SK-N-MC (cell line): ENCODE data around the gene ELOB.

ENCODE experiments used
- DNase-seq: peaks from one replicate; pipeline ENCODE4 v3.0.0-alpha.2; 2011; ENCODE audit warnings: low read depth, low spot score
- H3K27ac ChIP-seq: fragments of 200-600 bp; sonication (generic); 2 replicates; pipeline ENCODE4 v1.5.1; 2016; ENCODE audit warnings: mixed run types
- H3K36me3 ChIP-seq: fragments of 200-600 bp; sonication (generic); 2 replicates; pipeline ENCODE4 v1.6.1; 2017; ENCODE audit warnings: antibody characterized with exemption, low read length, mixed read lengths; ENCODE audit not compliant: insufficient read depth
- H3K4me3 ChIP-seq: fragments of 200-600 bp; sonication (generic); 2 replicates; pipeline ENCODE4 v1.5.1; 2016
- H3K9ac ChIP-seq: fragments of 200-600 bp; sonication (generic); 2 replicates; pipeline ENCODE4 v1.8.0; 2017; ENCODE audit warnings: mixed run types, mixed read lengths; ENCODE audit not compliant: insufficient read length
- H3K9me3 ChIP-seq: fragments of 200-600 bp; sonication (generic); 2 replicates; pipeline ENCODE4 v1.6.1; 2017; ENCODE audit warnings: low read depth, mild to moderate bottlenecking, antibody characterized with exemption, low read length, moderate library complexity, mixed read lengths
- EZH2 ChIP-seq: fragments of 200-600 bp; sonication (generic); IDR thresholded peaks from one replicate; pipeline ENCODE4 v1.6.1; 2017; ENCODE audit warnings: antibody characterized with exemption
- FOXP2 ChIP-seq: optimal IDR thresholded peaks from 2 replicates; pipeline ENCODE3; 2011; ENCODE audit warnings: mild to moderate bottlenecking, moderate library complexity; ENCODE audit not compliant: insufficient read depth; ENCODE audit errors: extremely low read length, control extremely low read depth
- POLR2AphosphoS5 ChIP-seq: IDR thresholded peaks from 2 replicates; pipeline ENCODE4 v1.6.1; 2012; ENCODE audit warnings: mild to moderate bottlenecking, low read depth, low read length, borderline replicate concordance

ELOB gene

DNA sequence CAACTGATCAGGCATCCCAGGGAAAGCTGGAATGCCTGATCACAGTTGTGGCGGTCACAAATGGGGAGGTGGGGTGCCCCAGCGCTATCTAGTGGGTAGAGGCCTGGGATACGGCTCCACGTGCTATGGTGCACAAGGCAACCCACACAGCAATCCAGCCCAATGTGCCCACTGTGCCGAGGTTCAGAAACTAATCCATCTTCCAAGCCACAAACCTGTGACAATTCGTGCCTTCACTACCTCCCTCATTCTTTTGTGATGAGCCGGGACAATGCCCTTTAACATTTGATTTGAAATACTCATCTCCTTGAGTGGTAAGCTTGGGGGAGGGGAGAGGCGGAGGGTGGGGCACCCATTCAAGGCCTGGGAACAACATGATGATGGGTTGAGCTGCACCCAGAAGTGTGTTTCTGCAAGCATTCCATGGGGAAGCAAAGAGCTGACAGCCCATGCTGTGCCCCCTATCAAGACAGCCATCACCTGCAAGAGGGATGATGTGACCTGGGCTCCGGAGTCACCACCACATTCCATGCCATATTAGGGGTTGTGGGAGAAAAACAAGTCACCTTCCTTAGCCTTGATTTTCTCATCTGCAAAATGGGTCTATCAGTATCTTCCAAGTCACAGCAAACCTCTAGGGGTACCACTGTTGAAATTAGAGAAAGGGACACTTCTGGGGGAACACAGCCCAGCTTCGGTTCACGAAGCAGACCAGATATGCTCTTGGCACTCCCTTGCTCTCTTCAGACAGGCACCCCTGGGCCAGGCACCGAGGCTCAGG is 3.7 kb downstream of the ELOB start:
- Histone ChIP-seq H3K9me3 (no peaks in the 10 kb centered on the region), H3K4me3 (no peak overlapping the region), H3K9ac (no peak overlapping the region), H3K36me3 (peaks cover 50% of the 10 kb centered on the region), H3K27ac (peak overlapping the region; percentile 49; the same call in 1 of the 2 replicates)
- TF ChIP-seq EZH2, result no peak
- TF ChIP-seq POLR2AphosphoS5, result no peak
- TF ChIP-seq FOXP2, result no peak
- DNase-seq, result no peak

DNA sequence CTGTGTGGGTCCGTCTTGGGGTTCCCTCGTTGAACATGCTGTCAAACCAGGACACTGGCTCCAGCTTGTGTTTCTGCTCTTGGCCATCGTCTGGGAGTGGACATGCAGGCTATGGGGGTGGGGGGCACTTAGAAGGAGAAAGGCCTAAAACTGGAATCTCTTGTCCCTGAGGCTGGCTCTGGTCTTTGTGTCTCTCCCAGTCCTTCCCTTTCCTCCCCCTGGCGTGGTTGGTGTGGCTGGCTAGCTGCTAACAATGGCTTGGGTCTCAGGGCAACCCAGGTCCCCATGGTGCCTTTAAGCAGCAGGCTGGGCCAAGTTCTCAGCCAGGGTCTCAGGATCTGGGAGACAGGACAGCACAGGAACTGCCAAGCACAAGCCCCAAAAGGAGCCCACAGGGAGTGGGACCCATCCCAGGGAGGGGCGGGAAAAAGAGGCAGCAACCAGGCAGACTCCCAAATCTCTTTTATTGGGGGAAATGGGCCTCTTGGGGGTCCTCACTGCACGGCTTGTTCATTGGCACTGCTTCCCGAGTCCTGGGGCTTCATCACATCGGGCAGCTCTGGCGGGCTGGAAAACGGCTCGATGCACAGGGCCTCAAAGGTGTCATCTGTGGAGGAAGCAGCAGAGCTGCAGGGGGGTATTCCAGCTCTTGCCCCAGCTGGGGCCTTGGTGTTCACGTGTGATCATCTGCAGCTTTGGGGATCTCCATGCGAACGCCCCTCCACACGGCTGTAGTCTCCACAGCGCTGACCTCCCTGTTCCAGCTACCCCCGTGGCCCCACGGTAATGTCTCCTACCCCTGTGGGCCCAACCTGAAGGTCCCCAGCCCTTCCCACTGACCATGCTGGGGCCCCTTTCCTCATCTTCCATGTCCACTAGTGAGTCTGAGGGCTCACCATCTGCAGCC is 5.3 kb downstream of the ELOB start:
- TF ChIP-seq EZH2, result no peak
- no peak for TF ChIP-seq POLR2AphosphoS5
- TF ChIP-seq FOXP2, result no peak
- H3K9ac ChIP-seq, result no peak overlapping the region
- H3K4me3 ChIP-seq, result no peak overlapping the region
- peak overlapping the region; percentile 62 for H3K27ac ChIP-seq
- peaks cover 67% of the 10 kb centered on the region for H3K36me3 ChIP-seq
- H3K9me3 ChIP-seq, result no peaks in the 10 kb centered on the region
- DNase-seq, result no peak

DNA sequence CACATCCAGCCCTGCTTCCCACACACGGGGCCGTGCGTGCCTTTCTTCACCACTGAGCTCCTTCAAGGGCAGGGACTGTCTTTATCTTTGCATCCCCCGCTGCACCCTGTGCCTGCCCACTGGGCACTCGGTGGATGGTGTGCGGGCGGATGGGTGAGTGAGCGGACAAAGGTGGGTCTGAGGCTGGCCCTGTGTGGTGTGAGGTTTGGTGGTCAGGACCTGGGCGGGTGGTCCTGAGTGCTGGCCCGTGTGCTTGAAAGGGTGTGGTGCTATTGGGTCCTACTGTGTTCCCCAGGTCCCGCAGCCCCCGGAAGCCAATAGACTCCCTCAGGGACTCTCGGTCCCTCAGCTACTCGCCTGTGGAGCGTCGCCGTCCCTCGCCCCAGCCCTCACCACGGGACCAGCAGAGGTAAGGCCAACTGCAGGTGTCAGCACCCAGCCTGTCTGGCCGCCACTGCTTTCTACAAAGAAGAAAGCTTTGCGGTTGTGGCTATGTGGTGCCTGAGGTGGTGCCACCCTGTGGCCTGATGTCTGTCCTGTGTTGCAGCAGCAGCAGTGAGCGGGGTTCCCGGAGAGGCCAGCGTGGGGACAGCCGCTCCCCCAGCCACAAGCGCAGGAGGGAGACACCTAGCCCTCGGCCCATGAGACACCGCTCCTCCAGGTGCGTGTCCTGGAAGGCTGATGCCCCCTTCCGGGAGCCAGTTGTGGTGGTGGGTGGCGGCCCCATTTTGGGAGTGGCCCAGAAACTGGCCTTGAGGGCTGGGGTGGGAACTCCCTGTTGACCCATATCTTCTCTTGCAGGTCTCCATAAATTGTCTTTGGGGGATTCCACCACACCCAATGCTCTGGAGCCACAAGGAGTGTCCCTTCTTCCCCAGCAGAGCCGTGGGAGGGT is 6.8 kb downstream of the ELOB start:
- no peaks in the 10 kb centered on the region for H3K9me3 ChIP-seq
- no peak for TF ChIP-seq FOXP2
- no peak; the same call in 1 of the 2 replicates for TF ChIP-seq POLR2AphosphoS5
- no peak for TF ChIP-seq EZH2
- no peak overlapping the region for H3K4me3 ChIP-seq
- H3K9ac ChIP-seq, result no peak overlapping the region
- H3K36me3 ChIP-seq, result peaks cover 81% of the 10 kb centered on the region
- DNase-seq, result no peak
- 0 out of 2 replicates have a peak overlapping the region, but pooled peaks have one; percentile 19 for H3K27ac ChIP-seq

GRCh38 chr16:2769675-2770056 is 7.4 kb downstream of the ELOB start:
- no peak overlapping the region for H3K4me3 ChIP-seq
- TF ChIP-seq FOXP2 (no peak), POLR2AphosphoS5 (no peak), EZH2 (no peak)
- no peak for DNase-seq
- H3K27ac ChIP-seq, result no peak overlapping the region
- H3K36me3 ChIP-seq, result peaks cover 88% of the 10 kb centered on the region
- no peaks in the 10 kb centered on the region for H3K9me3 ChIP-seq
- H3K9ac ChIP-seq, result no peak overlapping the region

- Histone ChIP-seq H3K9ac (no peak overlapping the region), H3K4me3 (no peak overlapping the region), H3K36me3 (peaks cover 93% of the 10 kb centered on the region), H3K27ac (no peak overlapping the region), H3K9me3 (no peaks in the 10 kb centered on the region)
- TF ChIP-seq POLR2AphosphoS5, result no peak
- no peak for TF ChIP-seq EZH2
- no peak for TF ChIP-seq FOXP2
- DNase-seq, result no peak
These were observed 8.0 kb downstream of the ELOB start for GRCh38 chr16:2769100-2769529.

- no peak overlapping the region for H3K4me3 ChIP-seq
- TF ChIP-seq POLR2AphosphoS5, result no peak
- TF ChIP-seq FOXP2, result no peak
- no peak for TF ChIP-seq EZH2
- H3K9me3 ChIP-seq, result no peaks in the 10 kb centered on the region
- H3K36me3 ChIP-seq, result peaks cover 96% of the 10 kb centered on the region
- H3K9ac ChIP-seq, result no peak overlapping the region
- DNase-seq, result no peak
- peak overlapping the region; percentile 31; the same call in 1 of the 2 replicates for H3K27ac ChIP-seq
These were observed 8.5 kb downstream of the ELOB start for GRCh38 chr16:2768403-2769089.

DNA sequence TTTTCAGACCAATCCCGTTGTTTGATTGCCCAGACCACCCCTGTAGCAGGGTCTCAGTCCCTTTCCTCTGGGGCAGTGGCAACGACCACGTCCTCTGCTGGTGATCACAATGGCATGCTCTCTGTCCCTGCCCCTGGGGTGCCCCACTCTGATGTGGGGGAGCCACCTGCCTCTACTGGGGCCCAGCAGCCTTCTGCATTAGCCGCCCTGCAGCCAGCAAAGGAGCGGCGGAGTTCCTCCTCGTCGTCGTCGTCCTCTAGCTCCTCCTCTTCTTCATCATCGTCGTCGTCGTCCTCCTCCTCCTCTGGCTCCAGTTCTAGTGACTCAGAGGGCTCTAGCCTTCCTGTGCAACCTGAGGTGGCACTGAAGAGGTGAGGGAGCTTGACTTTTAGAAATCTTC is 9.2 kb downstream of the ELOB start:
- TF ChIP-seq FOXP2, result no peak
- TF ChIP-seq EZH2, result no peak
- no peak for TF ChIP-seq POLR2AphosphoS5
- Histone ChIP-seq H3K27ac (no peak overlapping the region), H3K36me3 (peaks cover 96% of the 10 kb centered on the region), H3K9ac (no peak overlapping the region), H3K9me3 (no peaks in the 10 kb centered on the region), H3K4me3 (no peak overlapping the region)
- DNase-seq, result no peak
